Loucy (cell line): ENCODE data around the gene TRMT44.

Source experiments
- H2AFZ ChIP-seq: fragments of 200-600 bp; sonication (generic); 2 replicates; pipeline ENCODE4 v1.6.0; 2016; ENCODE audit warnings: antibody characterized with exemption, mild to moderate bottlenecking, low read length, moderate library complexity
- H3F3A ChIP-seq: fragments of 200-600 bp; 2 replicates; pipeline ENCODE4 v1.6.0; 2016; ENCODE audit warnings: antibody characterized with exemption, low read depth, mild to moderate bottlenecking
- H3K27me3 ChIP-seq: fragments of 200-600 bp; sonication (generic); 2 replicates; pipeline ENCODE4 v1.6.1; 2014; ENCODE audit warnings: low read length, mild to moderate bottlenecking; ENCODE audit not compliant: insufficient read depth, poor library complexity, severe bottlenecking
- H3K36me3 ChIP-seq: fragments of 200-600 bp; sonication (generic); 2 replicates; pipeline ENCODE4 v1.6.1; 2016; ENCODE audit warnings: low read length; ENCODE audit not compliant: insufficient read depth
- H3K4me1 ChIP-seq: fragments of 200-600 bp; sonication (generic); 2 replicates; pipeline ENCODE4 v1.5.1; 2014; ENCODE audit warnings: low read length, mild to moderate bottlenecking; ENCODE audit not compliant: insufficient read depth, poor library complexity, severe bottlenecking
- H3K4me2 ChIP-seq: fragments of 200-600 bp; sonication (generic); 2 replicates; pipeline ENCODE4 v1.6.0; 2014; ENCODE audit warnings: antibody characterized with exemption, low read length, low read depth, mild to moderate bottlenecking; ENCODE audit not compliant: poor library complexity, severe bottlenecking
- H3K4me3 ChIP-seq: fragments of 200-600 bp; sonication (generic); 2 replicates; pipeline ENCODE4 v1.5.1; 2014; ENCODE audit warnings: low read length, mild to moderate bottlenecking, mixed read lengths; ENCODE audit not compliant: poor library complexity, severe bottlenecking
- H3K79me2 ChIP-seq: fragments of 200-600 bp; sonication (generic); 2 replicates; pipeline ENCODE4 v1.6.1; 2014; ENCODE audit warnings: low read length; ENCODE audit not compliant: insufficient read depth
- H3K9ac ChIP-seq: fragments of 200-600 bp; sonication (generic); 2 replicates; pipeline ENCODE4 v1.6.0; 2014; ENCODE audit warnings: mild to moderate bottlenecking, low read depth, low read length, moderate library complexity; ENCODE audit not compliant: poor library complexity, severe bottlenecking
- H3K9me2 ChIP-seq: fragments of 200-600 bp; sonication (generic); replicated peaks from 2 replicates; pipeline ENCODE4 v1.6.1; 2016; ENCODE audit warnings: low read depth, low read length, mixed read lengths
- H3K9me3 ChIP-seq: fragments of 200-600 bp; sonication (generic); 2 replicates; pipeline ENCODE4 v1.6.1; 2014; ENCODE audit warnings: mild to moderate bottlenecking, antibody characterized with exemption, low read length, low read depth; ENCODE audit not compliant: insufficient read depth
- H4K20me1 ChIP-seq: fragments of 200-600 bp; sonication (generic); 2 replicates; pipeline ENCODE4 v1.6.0; 2014; ENCODE audit warnings: antibody characterized with exemption, low read length, mild to moderate bottlenecking; ENCODE audit not compliant: insufficient read depth, poor library complexity, severe bottlenecking
- EZH2phosphoT487 ChIP-seq: fragments of 200-600 bp; IDR thresholded peaks from 2 replicates; pipeline ENCODE4 v1.6.1; 2018; ENCODE audit warnings: antibody characterized with exemption, mild to moderate bottlenecking, moderate library complexity, borderline replicate concordance
- TF ChIP-seq, protein P1 (sequence below): fragments of 200-600 bp; sonication (generic); conservative IDR thresholded peaks from 2 replicates; pipeline ENCODE4 v1.5.1; 2014; ENCODE audit warnings: mild to moderate bottlenecking, antibody characterized with exemption, low read length

Gene TRMT44

GRCh38 chr4:8509311-8509950 lies 68.9 kb downstream of the TRMT44 start:
- no peaks in the 10 kb centered on the region for H3K27me3 ChIP-seq
- no peak overlapping the region for H3K4me3 ChIP-seq
- H3K36me3 ChIP-seq = no peaks in the 10 kb centered on the region
- no peaks in the 10 kb centered on the region for H3K4me1 ChIP-seq
- no peaks in the 10 kb centered on the region for H3F3A ChIP-seq
- no peaks in the 10 kb centered on the region for H3K79me2 ChIP-seq
- no peaks in the 10 kb centered on the region for H3K9me2 ChIP-seq
- H3K9me3 ChIP-seq = peaks cover 11% of the 10 kb centered on the region; the same call in 1 of the 2 replicates
- no peaks in the 10 kb centered on the region for H4K20me1 ChIP-seq
- H3K4me2 ChIP-seq = no peak overlapping the region
- TF ChIP-seq EZH2phosphoT487 = no peak
- TF ChIP-seq, protein P1, sequence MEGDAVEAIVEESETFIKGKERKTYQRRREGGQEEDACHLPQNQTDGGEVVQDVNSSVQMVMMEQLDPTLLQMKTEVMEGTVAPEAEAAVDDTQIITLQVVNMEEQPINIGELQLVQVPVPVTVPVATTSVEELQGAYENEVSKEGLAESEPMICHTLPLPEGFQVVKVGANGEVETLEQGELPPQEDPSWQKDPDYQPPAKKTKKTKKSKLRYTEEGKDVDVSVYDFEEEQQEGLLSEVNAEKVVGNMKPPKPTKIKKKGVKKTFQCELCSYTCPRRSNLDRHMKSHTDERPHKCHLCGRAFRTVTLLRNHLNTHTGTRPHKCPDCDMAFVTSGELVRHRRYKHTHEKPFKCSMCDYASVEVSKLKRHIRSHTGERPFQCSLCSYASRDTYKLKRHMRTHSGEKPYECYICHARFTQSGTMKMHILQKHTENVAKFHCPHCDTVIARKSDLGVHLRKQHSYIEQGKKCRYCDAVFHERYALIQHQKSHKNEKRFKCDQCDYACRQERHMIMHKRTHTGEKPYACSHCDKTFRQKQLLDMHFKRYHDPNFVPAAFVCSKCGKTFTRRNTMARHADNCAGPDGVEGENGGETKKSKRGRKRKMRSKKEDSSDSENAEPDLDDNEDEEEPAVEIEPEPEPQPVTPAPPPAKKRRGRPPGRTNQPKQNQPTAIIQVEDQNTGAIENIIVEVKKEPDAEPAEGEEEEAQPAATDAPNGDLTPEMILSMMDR = no peak
- H3K9ac ChIP-seq = no peak overlapping the region
- no peak overlapping the region for H2AFZ ChIP-seq

DNA sequence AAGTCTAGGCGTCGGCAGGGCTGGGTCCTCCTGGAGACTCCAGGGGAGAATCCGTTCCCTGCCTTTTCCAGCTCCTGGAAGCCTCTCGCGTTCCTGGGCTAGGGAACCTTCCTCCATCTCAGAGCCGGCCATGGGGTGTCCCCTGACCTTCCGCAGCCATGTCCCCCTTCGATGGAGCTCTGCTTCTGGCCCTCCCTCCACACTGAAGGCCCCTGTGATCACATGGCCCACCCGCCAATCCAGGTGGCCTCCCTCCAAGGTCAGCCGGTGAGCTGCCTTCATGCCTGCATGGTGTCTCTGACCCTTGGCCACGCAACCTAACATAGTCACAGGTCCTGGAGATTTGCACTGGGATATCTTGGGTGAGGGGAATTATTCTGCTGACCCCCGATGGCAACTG lies 69.6 kb downstream of the TRMT44 start:
- Histone ChIP-seq H3K27me3 (no peaks in the 10 kb centered on the region), H3K9ac (no peak overlapping the region), H4K20me1 (no peaks in the 10 kb centered on the region), H3K36me3 (no peaks in the 10 kb centered on the region), H3F3A (no peaks in the 10 kb centered on the region), H3K9me3 (peaks cover 11% of the 10 kb centered on the region; the same call in 1 of the 2 replicates), H2AFZ (no peak overlapping the region), H3K4me1 (no peaks in the 10 kb centered on the region), H3K79me2 (no peaks in the 10 kb centered on the region), H3K4me3 (no peak overlapping the region), H3K4me2 (no peak overlapping the region), H3K9me2 (no peaks in the 10 kb centered on the region)
- no peak for TF ChIP-seq EZH2phosphoT487
- TF ChIP-seq, protein P1 = no peak

DNA sequence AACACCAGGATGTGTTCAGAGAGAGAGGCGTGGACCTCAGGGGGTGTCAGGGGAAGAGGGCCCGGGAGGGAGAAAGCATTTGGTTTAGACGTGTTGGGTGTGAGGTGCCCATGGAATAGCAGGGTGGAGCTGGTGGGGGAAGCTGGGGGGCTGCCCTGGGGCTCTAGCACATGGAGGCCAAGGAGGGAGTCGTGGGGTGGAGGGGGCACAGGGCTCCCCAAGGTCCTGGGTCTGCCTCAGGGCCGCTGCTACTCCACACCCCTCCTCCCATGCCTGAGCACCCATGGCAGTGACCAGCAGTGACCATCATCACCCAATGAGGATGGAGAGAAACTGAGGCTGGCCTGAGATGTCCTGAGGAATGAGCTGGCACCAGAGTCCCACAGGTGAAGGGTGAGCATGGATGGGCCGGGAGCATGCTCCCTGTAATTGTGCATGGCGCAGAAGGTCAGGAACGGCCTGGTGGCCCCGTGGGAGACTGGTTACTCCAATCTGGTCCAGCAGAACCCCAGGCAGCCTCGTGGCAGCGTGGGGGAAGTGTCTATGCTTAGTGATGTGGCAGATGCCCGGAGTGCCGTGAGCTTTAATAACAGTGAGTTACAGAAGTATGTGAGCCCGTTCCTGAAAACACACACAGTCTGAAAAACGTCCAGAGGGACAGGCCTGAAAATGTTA lies 70.2 kb downstream of the TRMT44 start:
- TF ChIP-seq, protein P1 = no peak
- no peak for TF ChIP-seq EZH2phosphoT487
- Histone ChIP-seq H3K4me3 (no peak overlapping the region), H3K36me3 (no peaks in the 10 kb centered on the region), H3K9me3 (peaks cover 11% of the 10 kb centered on the region; the same call in 1 of the 2 replicates), H3K9me2 (no peaks in the 10 kb centered on the region), H2AFZ (no peak overlapping the region), H4K20me1 (no peaks in the 10 kb centered on the region), H3K79me2 (no peaks in the 10 kb centered on the region), H3K4me2 (no peak overlapping the region), H3F3A (no peaks in the 10 kb centered on the region), H3K4me1 (no peaks in the 10 kb centered on the region), H3K9ac (no peak overlapping the region), H3K27me3 (no peaks in the 10 kb centered on the region)
